NCI-H2171 treated with DMSO at 0.1 percent for 48 hours (cell line): ENCODE measurements around the gene CNPY1.
A peak's percentile ranks its signal among the peaks of the same experiment; 100 is the strongest.
"Not testable (repeated sequence)": the region's sequence is repeated elsewhere in the genome, so short reads cannot be mapped to it uniquely, and the experiment has no call there.

Experiments used
- DNase-seq: peaks from one replicate; lab custom pipeline; 2025; lab: John Stamatoyannopoulos, UW

CNPY1 gene

GRCh38 chr7:155546449-155546848, at the start of gene CNPY1:
Gene CNPY1 (minus strand): TSS chr7:155546559. CDS start chr7:155545929, 630 bp downstream.
- DNase-seq, result not testable (repeated sequence)

- no peak for DNase-seq
These were observed 48.6 kb upstream of the CNPY1 start for GRCh38 chr7:155594961-155595366.

- DNase-seq, result no peak
These were observed 47.9 kb upstream of the CNPY1 start for GRCh38 chr7:155594163-155594732.

- DNase-seq, result no peak
These were observed 47.3 kb upstream of the CNPY1 start for GRCh38 chr7:155593461-155594162.

- DNase-seq, result no peak
These were observed 44.9 kb upstream of the CNPY1 start for GRCh38 chr7:155591055-155591775.

- DNase-seq, result no peak
These were observed 44.1 kb upstream of the CNPY1 start for GRCh38 chr7:155590215-155591018.

GRCh38 chr7:155589001-155589980, 42.9 kb upstream of the CNPY1 start:
- DNase-seq, result peak; percentile 69

GRCh38 chr7:155588468-155588998, 42.2 kb upstream of the CNPY1 start:
- no peak for DNase-seq

- DNase-seq, result no peak
These were observed 41.1 kb upstream of the CNPY1 start for GRCh38 chr7:155587486-155587885.

GRCh38 chr7:155586843-155587440, 40.6 kb upstream of the CNPY1 start:
- no peak for DNase-seq

GRCh38 chr7:155585951-155586350, 39.6 kb upstream of the CNPY1 start:
- no peak for DNase-seq

- DNase-seq, result no peak
These were observed 39.2 kb upstream of the CNPY1 start for GRCh38 chr7:155585532-155585895.

GRCh38 chr7:155584763-155585531, 38.6 kb upstream of the CNPY1 start:
- no peak for DNase-seq

GRCh38 chr7:155584261-155584660, 37.9 kb upstream of the CNPY1 start:
- DNase-seq, result no peak

GRCh38 chr7:155583636-155584035, 37.3 kb upstream of the CNPY1 start:
- no peak for DNase-seq

- no peak for DNase-seq
These were observed 35.6 kb upstream of the CNPY1 start for GRCh38 chr7:155581954-155582353.

GRCh38 chr7:155581107-155581830, 34.9 kb upstream of the CNPY1 start:
- DNase-seq, result no peak

- DNase-seq, result no peak
These were observed 34.0 kb upstream of the CNPY1 start for GRCh38 chr7:155580367-155580766.

- DNase-seq, result no peak
These were observed 33.2 kb upstream of the CNPY1 start for GRCh38 chr7:155579565-155579964.
